Karpas-422 (cell line): ENCODE data around the gene PITPNC1. TPM values are rescaled to one million over a fixed set of nuclear protein-coding genes. Genes with fewer than 3 reads are reported as not detected.
"Not testable (repeated sequence)": the region's sequence is repeated elsewhere in the genome, so short reads cannot be mapped to it uniquely, and the experiment has no call there.

Experiments used
- DNase-seq: peaks from one replicate; pipeline ENCODE4 v3.0.0-alpha.2; 2015
- H2AFZ ChIP-seq: fragments of 200-600 bp; sonication (generic); 2 replicates; pipeline ENCODE4 v1.6.1; 2014; ENCODE audit warnings: antibody characterized with exemption, low read length, mixed read lengths
- H3K27ac ChIP-seq: fragments of 200-600 bp; sonication (generic); 2 replicates; pipeline ENCODE4 v1.5.1; 2014; ENCODE audit warnings: mild to moderate bottlenecking, low read length, moderate library complexity
- H3K27me3 ChIP-seq: fragments of 200-600 bp; sonication (generic); 2 replicates; pipeline ENCODE4 v1.6.1; 2014; ENCODE audit warnings: low read length, mixed read lengths
- H3K36me3 ChIP-seq: fragments of 200-600 bp; sonication (generic); 2 replicates; pipeline ENCODE4 v1.6.1; 2014; ENCODE audit warnings: low read length, mixed read lengths; ENCODE audit not compliant: insufficient read depth
- H3K4me1 ChIP-seq: fragments of 200-600 bp; sonication (generic); 2 replicates; pipeline ENCODE4 v1.6.1; 2014; ENCODE audit warnings: mild to moderate bottlenecking, low read length, mixed read lengths
- H3K4me2 ChIP-seq: fragments of 200-600 bp; sonication (generic); 2 replicates; pipeline ENCODE4 v1.6.1; 2014; ENCODE audit warnings: low read length, low read depth, mild to moderate bottlenecking; ENCODE audit not compliant: poor library complexity, severe bottlenecking
- H3K4me3 ChIP-seq: fragments of 200-600 bp; sonication (generic); 2 replicates; pipeline ENCODE4 v1.5.1; 2014; ENCODE audit warnings: mild to moderate bottlenecking, antibody characterized with exemption, low read length, mixed read lengths
- H3K79me2 ChIP-seq: fragments of 200-600 bp; sonication (generic); 2 replicates; pipeline ENCODE4 v1.6.1; 2014; ENCODE audit warnings: mild to moderate bottlenecking, low read length, mixed read lengths
- H3K9ac ChIP-seq: fragments of 200-600 bp; sonication (generic); 2 replicates; pipeline ENCODE4 v1.6.0; 2014; ENCODE audit warnings: low read length
- H3K9me2 ChIP-seq: fragments of 200-600 bp; sonication (generic), shearing (Covaris generic); replicated peaks from 2 replicates; pipeline ENCODE4 v1.6.0; 2014; ENCODE audit warnings: mild to moderate bottlenecking, low read length, moderate library complexity; ENCODE audit not compliant: insufficient read depth
- H3K9me3 ChIP-seq: fragments of 300-700, 200-600 bp; sonication (generic); 2 replicates; pipeline ENCODE4 v1.6.1; 2014; ENCODE audit warnings: low read length, mixed read lengths
- H4K20me1 ChIP-seq: fragments of 200-600 bp; sonication (generic); 2 replicates; pipeline ENCODE4 v1.6.1; 2014; ENCODE audit warnings: mild to moderate bottlenecking, antibody characterized with exemption, low read length, low read depth; ENCODE audit not compliant: insufficient read depth
- total RNA-seq: library from RNA; depleted of rRNA; stranded (reverse); fragments of >200 nt; shearing (Covaris generic); gene quantifications from 2 replicates; pipeline ENCODE4 v1.2.3, GENCODE V29; 2014; ENCODE audit warnings: low replicate concordance

Gene PITPNC1
- total RNA-seq, 1 experiment from 2014 or later: 3.8 TPM

DNA sequence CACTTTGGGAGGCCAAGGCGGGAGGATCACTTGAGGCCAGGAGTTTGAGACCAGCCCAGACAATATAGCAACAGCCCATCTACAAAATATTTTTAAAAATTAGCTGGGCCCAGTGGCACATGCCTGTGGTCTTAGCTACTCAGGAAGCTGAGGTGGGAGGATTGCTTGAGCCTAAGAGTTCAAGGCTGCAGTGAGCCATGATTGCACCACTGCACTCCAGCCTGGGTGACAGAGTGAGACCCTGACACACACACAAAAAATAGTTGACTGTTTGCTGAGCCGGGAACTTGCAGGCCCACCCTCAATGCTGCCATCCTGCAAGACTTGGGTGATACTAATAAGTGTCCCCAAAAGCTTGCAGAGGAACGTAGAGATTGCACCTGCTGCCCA lies 271.8 kb downstream of the PITPNC1 start:
- not testable (repeated sequence) for H3K27me3 ChIP-seq, H2AFZ ChIP-seq, H3K9ac ChIP-seq, H3K36me3 ChIP-seq, DNase-seq, H3K9me2 ChIP-seq, H3K9me3 ChIP-seq, H3K27ac ChIP-seq, H4K20me1 ChIP-seq, H3K4me3 ChIP-seq, H3K79me2 ChIP-seq, H3K4me1 ChIP-seq, H3K4me2 ChIP-seq

DNA sequence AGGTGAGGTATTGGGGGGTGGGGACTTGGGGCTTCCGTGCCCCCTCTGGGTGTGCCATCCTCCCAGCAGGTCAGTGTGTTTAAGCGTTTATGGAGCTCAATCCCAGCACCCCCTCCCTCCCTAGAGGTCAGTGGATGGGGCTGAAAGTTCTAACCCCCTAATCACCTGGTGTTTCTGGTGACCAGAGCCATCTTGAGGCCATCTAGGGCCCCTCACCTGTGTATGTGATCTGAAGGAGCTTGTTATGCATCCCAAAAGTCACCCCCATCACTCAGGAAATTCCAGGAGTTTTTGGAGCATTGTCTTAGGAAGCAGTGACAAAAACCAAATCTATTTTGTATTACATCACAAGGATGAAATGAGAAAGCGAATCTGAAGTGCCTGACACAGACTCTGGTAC lies 272.8 kb downstream of the PITPNC1 start:
- H3K27ac ChIP-seq: no peak overlapping the region
- no peak for DNase-seq
- no peaks in the 10 kb centered on the region for H3K9me2 ChIP-seq
- H2AFZ ChIP-seq: no peak overlapping the region
- H3K9ac ChIP-seq: no peak overlapping the region
- no peaks in the 10 kb centered on the region for H3K4me1 ChIP-seq
- no peak overlapping the region for H3K4me3 ChIP-seq
- H4K20me1 ChIP-seq: no peaks in the 10 kb centered on the region
- no peak overlapping the region for H3K4me2 ChIP-seq
- no peaks in the 10 kb centered on the region for H3K9me3 ChIP-seq
- no peaks in the 10 kb centered on the region for H3K27me3 ChIP-seq
- H3K36me3 ChIP-seq: no peaks in the 10 kb centered on the region
- H3K79me2 ChIP-seq: no peaks in the 10 kb centered on the region

GRCh38 chr17:67651218-67651579 lies 274.1 kb downstream of the PITPNC1 start:
- H3K4me3 ChIP-seq, H3K9ac ChIP-seq, H3K27ac ChIP-seq, H3K36me3 ChIP-seq, H3K9me2 ChIP-seq, H4K20me1 ChIP-seq, H3K4me2 ChIP-seq, H2AFZ ChIP-seq, H3K27me3 ChIP-seq, H3K79me2 ChIP-seq, H3K4me1 ChIP-seq, H3K9me3 ChIP-seq, DNase-seq: not testable (repeated sequence)

- Histone ChIP-seq H2AFZ (no peak overlapping the region), H3K4me2 (no peak overlapping the region), H3K27ac (no peak overlapping the region), H3K9ac (no peak overlapping the region), H3K4me3 (no peak overlapping the region), H3K36me3 (no peaks in the 10 kb centered on the region), H3K79me2 (no peaks in the 10 kb centered on the region), H4K20me1 (no peaks in the 10 kb centered on the region), H3K9me3 (no peaks in the 10 kb centered on the region), H3K27me3 (no peaks in the 10 kb centered on the region), H3K4me1 (no peaks in the 10 kb centered on the region), H3K9me2 (no peaks in the 10 kb centered on the region)
- no peak for DNase-seq
Observed at GRCh38 chr17:67652433-67652832, 275.4 kb downstream of the PITPNC1 start.

DNA sequence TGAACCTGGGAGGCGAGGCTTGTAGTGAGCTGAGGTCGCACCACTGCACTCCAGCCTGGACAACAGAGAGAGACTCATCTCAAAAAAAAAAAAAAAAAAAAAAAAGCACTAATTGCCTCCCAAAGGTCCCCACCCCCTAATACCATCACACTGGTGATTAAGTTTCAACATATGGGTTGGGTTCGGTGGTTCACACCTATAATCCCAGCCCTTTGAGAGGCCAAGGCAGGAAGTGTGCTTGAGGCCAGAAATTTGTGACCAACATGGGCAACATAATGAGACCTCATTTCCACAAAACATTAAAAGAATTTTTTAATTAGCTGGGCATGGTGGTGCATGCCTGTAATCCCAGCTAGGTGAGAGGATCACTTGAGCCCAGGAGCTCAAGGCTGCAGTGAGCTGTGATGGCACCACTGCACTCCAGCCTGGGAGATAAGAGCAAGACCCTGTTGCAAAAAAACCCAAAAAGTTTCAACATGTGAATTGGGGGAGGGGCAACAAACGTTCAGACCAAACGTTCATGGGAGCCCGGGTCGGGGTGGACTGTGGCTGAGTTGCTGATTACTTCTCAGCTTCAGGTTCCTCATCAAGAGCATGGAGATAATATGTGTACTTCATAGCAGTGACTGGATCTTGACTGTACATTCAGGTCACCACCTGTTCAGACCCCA lies 278.5 kb downstream of the PITPNC1 start:
- Histone ChIP-seq H4K20me1 (no peaks in the 10 kb centered on the region), H3K9ac (no peak overlapping the region), H3K27ac (no peak overlapping the region), H3K4me1 (no peaks in the 10 kb centered on the region), H3K4me3 (no peak overlapping the region), H2AFZ (no peak overlapping the region), H3K9me2 (no peaks in the 10 kb centered on the region), H3K36me3 (no peaks in the 10 kb centered on the region), H3K27me3 (no peaks in the 10 kb centered on the region), H3K79me2 (no peaks in the 10 kb centered on the region), H3K9me3 (no peaks in the 10 kb centered on the region; the same call in 1 of the 2 replicates), H3K4me2 (no peak overlapping the region)
- DNase-seq: no peak

GRCh38 chr17:67656494-67657203 lies 279.6 kb downstream of the PITPNC1 start:
- H4K20me1 ChIP-seq: no peaks in the 10 kb centered on the region
- H3K4me2 ChIP-seq: no peak overlapping the region
- no peaks in the 10 kb centered on the region for H3K79me2 ChIP-seq
- H3K4me3 ChIP-seq: no peak overlapping the region
- H3K36me3 ChIP-seq: no peaks in the 10 kb centered on the region
- no peaks in the 10 kb centered on the region for H3K4me1 ChIP-seq
- no peak for DNase-seq
- no peak overlapping the region for H3K9ac ChIP-seq
- H3K9me2 ChIP-seq: no peaks in the 10 kb centered on the region
- H3K9me3 ChIP-seq: no peaks in the 10 kb centered on the region; the same call in 1 of the 2 replicates
- H2AFZ ChIP-seq: no peak overlapping the region
- no peak overlapping the region for H3K27ac ChIP-seq
- no peaks in the 10 kb centered on the region for H3K27me3 ChIP-seq

DNA sequence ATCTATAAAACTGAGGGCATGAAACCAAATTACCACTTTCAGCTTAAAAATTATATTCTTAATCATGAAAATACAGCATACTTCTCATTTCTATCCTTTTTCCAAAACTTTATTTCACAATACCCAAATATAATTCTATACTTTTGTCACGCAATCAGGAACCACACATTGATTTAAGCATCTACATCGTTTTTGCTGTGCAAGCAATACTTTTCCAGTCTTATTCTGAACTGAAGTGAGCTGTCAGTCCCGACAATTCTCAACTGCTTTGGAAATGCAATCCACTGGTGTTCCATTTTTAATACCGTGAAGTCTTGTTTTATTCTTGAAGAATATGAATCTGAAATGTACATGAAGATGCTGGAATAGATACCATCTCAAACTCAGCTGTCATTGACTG lies 280.5 kb downstream of the PITPNC1 start:
- Histone ChIP-seq H3K9ac (no peak overlapping the region), H3K4me2 (no peak overlapping the region), H3K27me3 (no peaks in the 10 kb centered on the region), H2AFZ (no peak overlapping the region), H3K27ac (no peak overlapping the region), H3K4me1 (no peaks in the 10 kb centered on the region), H3K79me2 (no peaks in the 10 kb centered on the region), H3K36me3 (no peaks in the 10 kb centered on the region), H3K9me2 (no peaks in the 10 kb centered on the region), H4K20me1 (no peaks in the 10 kb centered on the region), H3K9me3 (peaks cover under 1% of the 10 kb centered on the region; the same call in 1 of the 2 replicates), H3K4me3 (no peak overlapping the region)
- DNase-seq: no peak

DNA sequence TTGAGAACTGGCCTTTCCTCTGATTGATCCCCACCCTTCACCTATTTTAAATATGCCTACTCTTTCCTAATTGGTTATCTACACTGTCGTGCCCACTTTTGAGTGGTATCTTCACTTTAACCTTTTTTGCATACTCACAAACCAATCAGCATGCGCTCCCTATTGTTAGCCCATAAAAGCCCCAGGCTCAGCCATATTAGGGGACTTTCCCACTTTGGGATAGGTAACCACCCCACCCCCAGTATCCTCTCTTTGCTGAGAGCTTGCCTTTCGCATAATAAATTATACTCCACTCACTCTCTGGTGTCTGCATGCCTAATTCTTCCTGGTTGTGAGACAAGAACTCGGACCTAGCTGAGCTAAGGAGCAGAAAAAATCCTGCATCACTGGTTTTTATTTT lies 281.2 kb downstream of the PITPNC1 start:
- Histone ChIP-seq H2AFZ (no peak overlapping the region), H3K27ac (no peak overlapping the region), H3K36me3 (no peaks in the 10 kb centered on the region), H4K20me1 (no peaks in the 10 kb centered on the region), H3K9me3 (peaks cover 3% of the 10 kb centered on the region; the same call in 1 of the 2 replicates), H3K4me1 (no peaks in the 10 kb centered on the region), H3K9ac (no peak overlapping the region), H3K4me2 (no peak overlapping the region), H3K79me2 (no peaks in the 10 kb centered on the region), H3K4me3 (no peak overlapping the region), H3K9me2 (no peaks in the 10 kb centered on the region), H3K27me3 (no peaks in the 10 kb centered on the region)
- no peak for DNase-seq
